Neural progenitor cell (in vitro differentiated cells): ENCODE measurements around the gene RIPOR3. TPM values are rescaled to one million over a fixed set of nuclear protein-coding genes. Genes with fewer than 3 reads are reported as not detected.
A peak's percentile ranks its signal among the peaks of the same experiment; 100 is the strongest.

Source experiments
- DNase-seq: peaks from one replicate; pipeline ENCODE4 v3.0.0-alpha.2; 2016; ENCODE audit warnings: low spot score
- H2AFZ ChIP-seq: fragments of 200-600 bp; sonication (generic); replicated peaks from 2 replicates; pipeline ENCODE4 v1.6.1; 2016; ENCODE audit warnings: antibody characterized with exemption
- H3F3A ChIP-seq: fragments of 200-600 bp; sonication (generic); 2 replicates; pipeline ENCODE4 v1.6.1; 2016; ENCODE audit warnings: antibody characterized with exemption, low read depth
- H3K27ac ChIP-seq: fragments of 200-600 bp; sonication (generic); 2 replicates; pipeline ENCODE4 v1.5.1; 2016; ENCODE audit warnings: mild to moderate bottlenecking
- H3K27me3 ChIP-seq: fragments of 200-600 bp; sonication (generic); 2 replicates; pipeline ENCODE4 v1.6.1; 2016; ENCODE audit warnings: mild to moderate bottlenecking, moderate library complexity
- H3K36me3 ChIP-seq: fragments of 200-600 bp; sonication (generic); 2 replicates; pipeline ENCODE4 v1.5.1; 2016
- H3K4me1 ChIP-seq: fragments of 200-600 bp; sonication (generic); 2 replicates; pipeline ENCODE4 v1.6.1; 2016; ENCODE audit warnings: mixed run types
- H3K4me2 ChIP-seq: fragments of 200-600 bp; sonication (generic); 2 replicates; pipeline ENCODE4 v1.6.1; 2016
- H3K4me3 ChIP-seq: fragments of 200-600 bp; sonication (generic); 2 replicates; pipeline ENCODE4 v1.5.1; 2016
- H3K79me2 ChIP-seq: fragments of 200-600 bp; sonication (generic); 2 replicates; pipeline ENCODE4 v1.6.1; 2016; ENCODE audit warnings: low read depth
- H3K9ac ChIP-seq: fragments of 200-600 bp; sonication (generic); 2 replicates; pipeline ENCODE4 v1.6.1; 2016
- H3K9me3 ChIP-seq: fragments of 200-600 bp; sonication (generic); 2 replicates; pipeline ENCODE4 v1.5.1; 2016; ENCODE audit warnings: low read depth
- H4K20me1 ChIP-seq: fragments of 200-600 bp; sonication (generic); 2 replicates; pipeline ENCODE4 v1.6.1; 2016; ENCODE audit warnings: low read depth
- H3K27ac Mint-ChIP-seq: 3 replicates; pipeline ENCODE4 v1.8.0; 2021; ENCODE audit warnings: mixed read lengths
- H3K27me3 Mint-ChIP-seq: 2 replicates; pipeline ENCODE4 v1.8.0; 2022; ENCODE audit warnings: low read depth, mild to moderate bottlenecking, inconsistent platforms, moderate library complexity, mixed read lengths; ENCODE audit not compliant: insufficient read depth
- H3K36me3 Mint-ChIP-seq: 3 replicates; pipeline ENCODE4 v1.8.0; 2021; ENCODE audit warnings: mixed read lengths
- H3K4me1 Mint-ChIP-seq: 3 replicates; pipeline ENCODE4 v1.8.0; 2021; ENCODE audit warnings: mixed read lengths
- H3K4me3 Mint-ChIP-seq: 3 replicates; pipeline ENCODE4 v1.8.0; 2021; ENCODE audit warnings: mild to moderate bottlenecking, moderate library complexity, mixed read lengths
- H3K9me3 Mint-ChIP-seq: 3 replicates; pipeline ENCODE4 v1.8.0; 2020; ENCODE audit warnings: mixed read lengths
- EZH2 ChIP-seq: fragments of 200-600 bp; sonication (generic); IDR thresholded peaks from 2 replicates; pipeline ENCODE4 v1.6.1; 2017; ENCODE audit warnings: antibody characterized with exemption, mild to moderate bottlenecking, moderate library complexity
- EZH2phosphoT487 ChIP-seq: fragments of 200-600 bp; sonication (generic); IDR thresholded peaks from 2 replicates; pipeline ENCODE4 v1.6.1; 2017; ENCODE audit warnings: antibody characterized with exemption
- total RNA-seq: library from RNA; depleted of rRNA; stranded (reverse); fragments of >200 nt; gene quantifications from 2 replicates; pipeline ENCODE4 v1.2.3, GENCODE V29; 2015; ENCODE audit warnings: low replicate concordance
- TF ChIP-seq, protein P1 (sequence below): fragments of 200-600 bp; sonication (generic); IDR thresholded peaks from 2 replicates; pipeline ENCODE4 v1.5.1; 2017; ENCODE audit warnings: antibody characterized with exemption, mild to moderate bottlenecking

The RIPOR3 gene
- total RNA-seq, 1 donor from 2014 or later = 1.2 TPM

DNA sequence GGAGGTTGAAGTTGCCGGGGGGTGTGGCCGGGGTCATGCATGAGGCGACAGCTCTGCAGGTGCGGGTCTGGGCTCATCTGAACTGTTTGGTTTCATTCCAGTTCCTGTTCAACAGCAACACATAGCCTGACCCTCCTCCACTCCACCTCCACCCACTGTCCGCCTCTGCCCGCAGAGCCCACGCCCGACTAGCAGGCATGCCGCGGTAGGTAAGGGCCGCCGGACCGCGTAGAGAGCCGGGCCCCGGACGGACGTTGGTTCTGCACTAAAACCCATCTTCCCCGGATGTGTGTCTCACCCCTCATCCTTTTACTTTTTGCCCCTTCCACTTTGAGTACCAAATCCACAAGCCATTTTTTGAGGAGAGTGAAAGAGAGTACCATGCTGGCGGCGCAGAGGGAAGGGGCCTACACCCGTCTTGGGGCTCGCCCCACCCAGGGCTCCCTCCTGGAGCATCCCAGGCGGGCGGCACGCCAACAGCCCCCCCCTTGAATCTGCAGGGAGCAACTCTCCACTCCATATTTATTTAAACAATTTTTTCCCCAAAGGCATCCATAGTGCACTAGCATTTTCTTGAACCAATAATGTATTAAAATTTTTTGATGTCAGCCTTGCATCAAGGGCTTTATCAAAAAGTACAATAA lies 108.6 kb downstream of the RIPOR3 start:
- Histone ChIP-seq H3F3A (no peaks in the 10 kb centered on the region), H3K27me3 (no peaks in the 10 kb centered on the region), H4K20me1 (peaks cover 6% of the 10 kb centered on the region), H3K79me2 (no peaks in the 10 kb centered on the region), H3K9ac (no peak overlapping the region), H3K36me3 (no peaks in the 10 kb centered on the region), H3K4me3 (no peak overlapping the region), H3K4me1 (peaks cover 10% of the 10 kb centered on the region), H2AFZ (no peak overlapping the region), H3K27ac (no peak overlapping the region), H3K9me3 (no peaks in the 10 kb centered on the region), H3K4me2 (no peak overlapping the region)
- Mint-ChIP-seq H3K27ac (no peak overlapping the region), H3K27me3 (peaks cover 2% of the 10 kb centered on the region), H3K4me3 (no peak overlapping the region), H3K4me1 (no peaks in the 10 kb centered on the region), H3K9me3 (no peaks in the 10 kb centered on the region), H3K36me3 (peaks cover 23% of the 10 kb centered on the region)
- TF ChIP-seq EZH2 (no peak), EZH2phosphoT487 (no peak)
- DNase-seq = no peak

DNA sequence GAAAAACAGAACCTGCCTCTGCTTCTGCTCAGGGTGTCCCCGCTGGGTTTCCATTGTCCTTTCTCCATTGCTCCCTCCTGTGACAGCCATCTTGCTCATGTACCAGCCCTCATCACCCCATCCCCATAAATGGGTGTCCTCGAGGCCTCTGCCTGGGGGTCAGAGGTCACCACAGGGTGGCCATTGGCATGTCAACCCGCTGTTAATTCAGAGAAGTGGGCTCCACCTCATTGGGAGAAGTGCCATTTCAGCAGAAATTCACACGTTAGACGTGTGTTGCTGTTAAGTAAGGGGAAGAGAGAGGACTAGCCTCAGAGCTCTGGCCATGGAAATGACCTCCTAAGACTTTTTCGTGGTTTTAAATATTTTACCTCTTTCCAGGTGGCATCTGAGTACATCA lies 109.2 kb downstream of the RIPOR3 start:
- peaks cover 10% of the 10 kb centered on the region for H3K4me1 ChIP-seq
- H3K9me3 Mint-ChIP-seq = no peaks in the 10 kb centered on the region
- no peaks in the 10 kb centered on the region for H3K36me3 ChIP-seq
- TF ChIP-seq EZH2phosphoT487 (no peak), EZH2 (no peak)
- TF ChIP-seq, protein P1, sequence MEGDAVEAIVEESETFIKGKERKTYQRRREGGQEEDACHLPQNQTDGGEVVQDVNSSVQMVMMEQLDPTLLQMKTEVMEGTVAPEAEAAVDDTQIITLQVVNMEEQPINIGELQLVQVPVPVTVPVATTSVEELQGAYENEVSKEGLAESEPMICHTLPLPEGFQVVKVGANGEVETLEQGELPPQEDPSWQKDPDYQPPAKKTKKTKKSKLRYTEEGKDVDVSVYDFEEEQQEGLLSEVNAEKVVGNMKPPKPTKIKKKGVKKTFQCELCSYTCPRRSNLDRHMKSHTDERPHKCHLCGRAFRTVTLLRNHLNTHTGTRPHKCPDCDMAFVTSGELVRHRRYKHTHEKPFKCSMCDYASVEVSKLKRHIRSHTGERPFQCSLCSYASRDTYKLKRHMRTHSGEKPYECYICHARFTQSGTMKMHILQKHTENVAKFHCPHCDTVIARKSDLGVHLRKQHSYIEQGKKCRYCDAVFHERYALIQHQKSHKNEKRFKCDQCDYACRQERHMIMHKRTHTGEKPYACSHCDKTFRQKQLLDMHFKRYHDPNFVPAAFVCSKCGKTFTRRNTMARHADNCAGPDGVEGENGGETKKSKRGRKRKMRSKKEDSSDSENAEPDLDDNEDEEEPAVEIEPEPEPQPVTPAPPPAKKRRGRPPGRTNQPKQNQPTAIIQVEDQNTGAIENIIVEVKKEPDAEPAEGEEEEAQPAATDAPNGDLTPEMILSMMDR = no peak
- H3K27ac Mint-ChIP-seq = peak overlapping the region; percentile 81
- H3K9me3 ChIP-seq = no peaks in the 10 kb centered on the region
- H3K4me1 Mint-ChIP-seq = no peaks in the 10 kb centered on the region
- no peak overlapping the region for H3K4me3 Mint-ChIP-seq
- H3F3A ChIP-seq = no peaks in the 10 kb centered on the region
- DNase-seq = no peak
- no peaks in the 10 kb centered on the region for H3K79me2 ChIP-seq
- no peaks in the 10 kb centered on the region for H3K27me3 ChIP-seq
- H3K4me3 ChIP-seq = no peak overlapping the region
- H3K9ac ChIP-seq = no peak overlapping the region
- H3K4me2 ChIP-seq = no peak overlapping the region
- H2AFZ ChIP-seq = no peak overlapping the region
- H3K27me3 Mint-ChIP-seq = peaks cover 2% of the 10 kb centered on the region
- H4K20me1 ChIP-seq = peaks cover 6% of the 10 kb centered on the region
- peaks cover 23% of the 10 kb centered on the region for H3K36me3 Mint-ChIP-seq
- H3K27ac ChIP-seq = no peak overlapping the region

DNA sequence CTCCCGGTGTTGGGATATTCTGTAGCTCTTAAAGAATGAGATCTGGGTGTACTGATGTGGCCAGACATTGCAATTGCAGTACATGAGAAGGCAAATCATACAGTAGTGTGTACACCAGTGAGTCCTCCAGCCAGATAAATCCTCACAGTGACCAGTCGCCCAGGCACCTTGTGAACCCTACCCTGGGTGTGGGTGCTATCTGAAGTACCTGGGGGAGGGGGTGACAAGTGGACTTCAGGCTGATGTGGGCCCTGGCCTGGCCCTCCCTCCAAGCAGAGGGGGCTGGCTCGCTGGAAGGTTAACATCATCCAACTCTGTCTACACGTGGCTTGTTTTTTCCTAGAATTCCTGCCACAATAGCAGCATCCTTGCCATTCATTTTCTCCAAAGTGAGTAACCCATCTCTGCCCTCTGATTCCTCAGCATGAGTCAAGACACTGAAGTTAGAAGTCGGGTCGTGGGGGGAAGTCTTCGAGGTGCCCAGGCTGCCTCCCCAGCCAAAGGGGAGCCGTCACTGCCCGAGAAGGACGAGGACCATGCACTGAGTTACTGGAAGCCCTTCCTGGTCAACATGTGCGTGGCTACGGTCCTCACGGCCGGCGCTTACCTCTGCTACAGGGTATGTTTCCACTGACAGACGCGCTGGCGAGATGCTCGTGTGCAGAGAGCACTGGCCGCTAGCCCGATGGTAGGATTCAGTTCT lies 110.3 kb downstream of the RIPOR3 start:
- Histone ChIP-seq H3K4me1 (peaks cover 10% of the 10 kb centered on the region), H3K4me3 (no peak overlapping the region), H3K4me2 (no peak overlapping the region), H3K9ac (no peak overlapping the region), H3K79me2 (no peaks in the 10 kb centered on the region), H3K36me3 (no peaks in the 10 kb centered on the region), H3F3A (peaks cover 3% of the 10 kb centered on the region), H3K9me3 (no peaks in the 10 kb centered on the region), H2AFZ (no peak overlapping the region), H3K27ac (no peak overlapping the region), H3K27me3 (no peaks in the 10 kb centered on the region), H4K20me1 (peaks cover 11% of the 10 kb centered on the region)
- no peak overlapping the region for H3K27ac Mint-ChIP-seq
- no peaks in the 10 kb centered on the region for H3K9me3 Mint-ChIP-seq
- H3K4me1 Mint-ChIP-seq = no peaks in the 10 kb centered on the region
- no peak for DNase-seq
- H3K27me3 Mint-ChIP-seq = peaks cover 2% of the 10 kb centered on the region
- H3K4me3 Mint-ChIP-seq = no peak overlapping the region
- H3K36me3 Mint-ChIP-seq = peaks cover 24% of the 10 kb centered on the region
- TF ChIP-seq, protein P1 = no peak
- TF ChIP-seq EZH2 = no peak
- TF ChIP-seq EZH2phosphoT487 = no peak
